ENCODE measurements around the gene KCTD14.

DNA sequence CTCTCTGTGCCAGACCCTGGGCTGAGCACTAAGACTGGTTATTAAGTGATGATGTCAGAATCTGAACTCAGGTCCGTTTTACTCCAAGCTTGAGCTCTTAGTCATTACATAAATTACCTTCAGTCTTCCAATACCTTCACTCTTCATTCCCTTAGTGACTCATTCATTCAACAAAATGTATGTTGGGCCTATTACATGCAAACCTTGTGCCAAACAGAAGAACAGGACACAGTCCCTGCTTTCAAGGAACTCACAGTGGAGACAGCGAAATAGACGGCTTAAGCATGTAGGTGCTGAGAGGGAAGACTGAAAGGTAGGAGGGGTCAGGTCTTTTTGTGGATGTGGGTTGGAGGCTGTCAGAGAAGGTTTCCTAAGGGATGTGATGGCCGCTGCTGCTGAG lies 3.3 kb downstream of the KCTD14 start:
- TF ChIP-seq POLR2AphosphoS5 (IDR thresholded peaks at IDR 0.05; ENCODE audit: low read depth, low read length) = no peak
- TF ChIP-seq, protein P1, sequence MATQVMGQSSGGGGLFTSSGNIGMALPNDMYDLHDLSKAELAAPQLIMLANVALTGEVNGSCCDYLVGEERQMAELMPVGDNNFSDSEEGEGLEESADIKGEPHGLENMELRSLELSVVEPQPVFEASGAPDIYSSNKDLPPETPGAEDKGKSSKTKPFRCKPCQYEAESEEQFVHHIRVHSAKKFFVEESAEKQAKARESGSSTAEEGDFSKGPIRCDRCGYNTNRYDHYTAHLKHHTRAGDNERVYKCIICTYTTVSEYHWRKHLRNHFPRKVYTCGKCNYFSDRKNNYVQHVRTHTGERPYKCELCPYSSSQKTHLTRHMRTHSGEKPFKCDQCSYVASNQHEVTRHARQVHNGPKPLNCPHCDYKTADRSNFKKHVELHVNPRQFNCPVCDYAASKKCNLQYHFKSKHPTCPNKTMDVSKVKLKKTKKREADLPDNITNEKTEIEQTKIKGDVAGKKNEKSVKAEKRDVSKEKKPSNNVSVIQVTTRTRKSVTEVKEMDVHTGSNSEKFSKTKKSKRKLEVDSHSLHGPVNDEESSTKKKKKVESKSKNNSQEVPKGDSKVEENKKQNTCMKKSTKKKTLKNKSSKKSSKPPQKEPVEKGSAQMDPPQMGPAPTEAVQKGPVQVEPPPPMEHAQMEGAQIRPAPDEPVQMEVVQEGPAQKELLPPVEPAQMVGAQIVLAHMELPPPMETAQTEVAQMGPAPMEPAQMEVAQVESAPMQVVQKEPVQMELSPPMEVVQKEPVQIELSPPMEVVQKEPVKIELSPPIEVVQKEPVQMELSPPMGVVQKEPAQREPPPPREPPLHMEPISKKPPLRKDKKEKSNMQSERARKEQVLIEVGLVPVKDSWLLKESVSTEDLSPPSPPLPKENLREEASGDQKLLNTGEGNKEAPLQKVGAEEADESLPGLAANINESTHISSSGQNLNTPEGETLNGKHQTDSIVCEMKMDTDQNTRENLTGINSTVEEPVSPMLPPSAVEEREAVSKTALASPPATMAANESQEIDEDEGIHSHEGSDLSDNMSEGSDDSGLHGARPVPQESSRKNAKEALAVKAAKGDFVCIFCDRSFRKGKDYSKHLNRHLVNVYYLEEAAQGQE (IDR thresholded peaks at IDR 0.05; ENCODE audit: insufficient read depth in 1 of 2, low read depth in 2 of 2, low read length in 2 of 2) = no peak
